ENCODE measurements around the gene ERI3. TPM values are rescaled to one million over a fixed set of nuclear protein-coding genes. Genes with fewer than 3 reads are reported as not detected.

Gene ERI3
- total and polyA plus RNA-seq, 2 of the 13 experiments (the other 11 are each of a cell fraction or from before 2014, with no cell fraction given), result 35.6 to 35.9 TPM

DNA sequence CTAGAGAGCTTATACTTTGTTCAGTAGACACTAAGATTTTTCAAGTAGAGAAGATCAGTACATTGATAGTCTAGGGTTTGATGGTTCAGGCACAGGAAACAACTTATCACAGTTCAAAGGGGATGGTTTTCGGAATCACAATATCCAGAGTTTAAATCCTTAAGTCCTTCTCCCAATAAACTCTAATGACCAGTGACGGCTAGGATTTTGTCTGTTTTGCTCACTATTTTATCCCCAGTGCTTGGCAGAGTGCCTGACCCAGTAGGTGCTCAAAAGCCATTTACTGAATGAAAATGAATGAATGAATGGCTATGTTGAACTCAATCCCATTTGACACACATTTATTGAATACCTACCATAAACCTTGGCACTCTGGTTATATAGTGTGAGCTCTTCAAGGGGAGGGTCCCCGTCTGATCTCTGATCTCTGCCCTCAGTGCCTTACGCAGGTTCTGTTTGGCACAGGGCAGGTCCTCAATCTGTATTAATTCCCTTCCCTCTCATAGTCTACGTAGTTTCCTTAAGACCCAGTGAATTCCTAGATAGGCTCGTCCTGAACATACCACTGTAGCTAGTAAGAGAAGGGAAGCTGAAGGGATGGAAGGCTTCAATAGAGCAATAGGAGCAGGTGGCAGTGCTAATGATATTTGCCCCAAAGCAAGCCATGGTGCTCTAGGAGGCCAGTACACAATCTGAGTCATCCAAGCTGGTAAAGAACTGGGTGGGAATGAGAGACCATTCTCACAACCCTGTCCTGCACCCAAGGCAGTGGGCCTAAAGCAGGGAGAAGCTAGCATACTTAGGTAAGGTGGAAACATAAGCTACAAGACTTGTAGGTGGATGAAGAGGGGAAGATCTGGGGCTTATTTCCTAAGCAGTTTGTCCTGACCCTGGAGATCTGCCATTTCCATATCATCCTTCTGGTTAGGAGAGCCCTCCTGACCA, 88.4 kb downstream of the ERI3 start:
- Histone ChIP-seq H3K27ac (ENCODE audit: extremely low read length, insufficient read depth, low read length) (no peak overlapping the region), H3K79me2 (ENCODE audit: insufficient read depth, low read length) (no peaks in the 10 kb centered on the region), H3K4me3 (replicated peaks in 1 of 3; ENCODE audit: insufficient read depth in 1 of 3, low read depth in 2 of 3, low read length in 3 of 3) (no peak overlapping the region), H3K4me1 (ENCODE audit: insufficient read depth, low read length) (no peaks in the 10 kb centered on the region), H4K20me1 (ENCODE audit: insufficient read depth, low read length) (no peaks in the 10 kb centered on the region), H3K27me3 (ENCODE audit: control insufficient read depth in 1 of 2, insufficient read depth in 2 of 2, low read length in 2 of 2) (no peaks in the 10 kb centered on the region), H3K9me3 (ENCODE audit: low read length) (no peaks in the 10 kb centered on the region), H3K9ac (ENCODE audit: insufficient read depth, low read depth, low read length) (no peak overlapping the region), H3K4me2 (ENCODE audit: low read depth, low read length) (no peak overlapping the region), H3K36me3 (replicated peaks in 1 of 2; ENCODE audit: control insufficient read depth in 1 of 2, insufficient read depth in 2 of 2, low read length in 2 of 2) (no peaks in the 10 kb centered on the region; a peak in 1 of 5 replicates), H2AFZ (ENCODE audit: low read length) (no peak overlapping the region)
- WGBS (ENCODE audit: low lambda C conversion rate), result 97% methylated on average over 6 of the region's 6 CpGs
- intact Hi-C loops (cut with micrococcal nuclease; ENCODE audit: unreplicated experiment), result no loop called here
- BruUV-seq (replicated peaks), result no TSS peak
- in situ Hi-C loops (cut with HindIII; ENCODE audit: extremely low pct_ligation_motif_present, low pct_unique_long_range_greater_than_20kb), result no loop called here
- ChIA-PET POLR2A (interaction anchor here (4.5 kb wide), 1 partner anchor 15 kb away, joined by 24 read pairs; no protein-coding TSS in a partner anchor), CTCF (ENCODE audit: low intra/inter-chr PET ratio, low total read pairs) (no interaction called here)
- FAIRE-seq (no peak), ATAC-seq (no peak), DNase-seq (ENCODE audit: low spot score) (no peak)
- TF ChIP-seq ZNF597 (CRISPR knock-in tag; IDR thresholded peaks at IDR 0.05) (no peak), ZBTB43 (CRISPR knock-in tag; conservative IDR thresholded peaks at IDR 0.05) (no peak), GTF2F1 (IDR thresholded peaks at IDR 0.05; ENCODE audit: low read length) (no peak), NAIF1 (CRISPR knock-in tag; IDR thresholded peaks at IDR 0.05; ENCODE audit: borderline replicate concordance) (no peak), ATF3 (CRISPR knock-in tag; IDR thresholded peaks at IDR 0.05) (no peak), JDP2 (CRISPR knock-in tag; IDR thresholded peaks at IDR 0.05; ENCODE audit: borderline replicate concordance) (no peak), CENPT (CRISPR knock-in tag; IDR thresholded peaks at IDR 0.05; ENCODE audit: low read depth) (no peak), ZNF17 (CRISPR knock-in tag; IDR thresholded peaks at IDR 0.05) (no peak), ZSCAN21 (CRISPR knock-in tag; IDR thresholded peaks at IDR 0.05; ENCODE audit: borderline replicate concordance) (no peak), SRSF1 (optimal IDR thresholded peaks at IDR 0.05; ENCODE audit: low read depth, low read length) (no peak), STAT6 (CRISPR knock-in tag; IDR thresholded peaks at IDR 0.05; ENCODE audit: borderline replicate concordance) (no peak), SALL1 (CRISPR knock-in tag; IDR thresholded peaks at IDR 0.05) (no peak), NR2F1 (CRISPR knock-in tag; IDR thresholded peaks at IDR 0.05) (no peak), ZBTB21 (CRISPR knock-in tag; IDR thresholded peaks at IDR 0.05) (no peak)
- TF ChIP-seq, protein P1, sequence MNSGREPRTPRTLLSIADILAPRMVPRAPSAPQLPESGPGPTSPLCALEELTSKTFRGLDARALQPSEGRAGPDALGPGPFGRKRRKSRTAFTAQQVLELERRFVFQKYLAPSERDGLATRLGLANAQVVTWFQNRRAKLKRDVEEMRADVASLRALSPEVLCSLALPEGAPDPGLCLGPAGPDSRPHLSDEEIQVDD (CRISPR knock-in tag; IDR thresholded peaks at IDR 0.05; ENCODE audit: borderline replicate concordance), result no peak
